GM23248 (cell line): Measurements from ENCODE around the gene C5. TPM values are rescaled to one million over a fixed set of nuclear protein-coding genes. Genes with fewer than 3 reads are reported as not detected.

Source experiments
- DNase-seq: peaks from one replicate; pipeline ENCODE4 v3.0.0-alpha.2; 2015
- H2AFZ ChIP-seq: fragments of 200-600 bp; sonication (generic); 2 replicates; pipeline ENCODE4 v1.6.1; 2016; ENCODE audit warnings: antibody characterized with exemption
- H3F3A ChIP-seq: fragments of 200-600 bp; sonication (generic); 2 replicates; pipeline ENCODE4 v1.6.1; 2016; ENCODE audit warnings: mild to moderate bottlenecking, antibody characterized with exemption, mixed run types; ENCODE audit not compliant: insufficient read depth
- H3K27ac ChIP-seq: fragments of 200-600 bp; sonication (generic); 2 replicates; pipeline ENCODE4 v1.5.1; 2016; ENCODE audit warnings: mild to moderate bottlenecking
- H3K27me3 ChIP-seq: fragments of 200-600 bp; sonication (generic); replicated peaks from 2 replicates; pipeline ENCODE4 v1.6.1; 2016; ENCODE audit warnings: mild to moderate bottlenecking; ENCODE audit not compliant: insufficient read depth
- H3K36me3 ChIP-seq: fragments of 200-600 bp; sonication (generic); 2 replicates; pipeline ENCODE4 v1.6.1; 2016; ENCODE audit warnings: low read depth, mild to moderate bottlenecking
- H3K4me1 ChIP-seq: fragments of 200-600 bp; sonication (generic); 2 replicates; pipeline ENCODE4 v1.6.1; 2016; ENCODE audit warnings: mild to moderate bottlenecking; ENCODE audit not compliant: insufficient read depth
- H3K4me2 ChIP-seq: fragments of 200-600 bp; sonication (generic); one replicate; pipeline ENCODE4 v1.6.1; 2016; ENCODE audit warnings: mild to moderate bottlenecking; ENCODE audit not compliant: unreplicated experiment
- H3K4me3 ChIP-seq: fragments of 200-600 bp; sonication (generic); 2 replicates; pipeline ENCODE4 v1.5.1; 2016; ENCODE audit warnings: mild to moderate bottlenecking
- H3K79me2 ChIP-seq: fragments of 200-600 bp; sonication (generic); 2 replicates; pipeline ENCODE4 v1.6.1; 2016; ENCODE audit warnings: mild to moderate bottlenecking; ENCODE audit not compliant: insufficient read depth
- H3K9ac ChIP-seq: fragments of 200-600 bp; sonication (generic); 2 replicates; pipeline ENCODE4 v1.6.1; 2016; ENCODE audit warnings: mild to moderate bottlenecking
- H3K9me2 ChIP-seq: fragments of 200-600 bp; sonication (generic); 2 replicates; pipeline ENCODE4 v1.6.1; 2016; ENCODE audit warnings: mixed run types, mild to moderate bottlenecking, moderate library complexity; ENCODE audit not compliant: insufficient read depth
- H3K9me3 ChIP-seq: fragments of 200-600 bp; sonication (generic); one replicate; pipeline ENCODE4 v1.6.1; 2017; ENCODE audit warnings: low read depth
- H4K20me1 ChIP-seq: fragments of 200-600 bp; sonication (generic); 2 replicates; pipeline ENCODE4 v1.6.0; 2016; ENCODE audit not compliant: insufficient read depth
- EZH2 ChIP-seq: fragments of 200-600 bp; sonication (generic); IDR thresholded peaks from 2 replicates; pipeline ENCODE4 v1.6.1; 2018; ENCODE audit warnings: antibody characterized with exemption, mild to moderate bottlenecking; ENCODE audit not compliant: insufficient read depth, poor library complexity, severe bottlenecking
- EZH2phosphoT487 ChIP-seq: fragments of 200-600 bp; sonication (generic); IDR thresholded peaks from 2 replicates; pipeline ENCODE4 v1.6.1; 2018; ENCODE audit warnings: antibody characterized with exemption, moderate library complexity, mild to moderate bottlenecking, low read depth; ENCODE audit not compliant: insufficient read depth
- WGBS, 2 experiments: methylation state at CpG; one replicate each; pipeline ENCODE4 v1.1.6; 2015 to 2017; ENCODE audit warnings: low lambda C conversion rate in 2 of 2, low coverage in 1 of 2; ENCODE audit errors: missing lambda C conversion rate in 2 of 2; 5-methylcytosine and 5-hydroxymethylcytosine counted together
- in situ Hi-C: fragments of 300-500 bp; cut with MboI; formaldehyde crosslinking; loops from 2 replicates; pipeline ENCODE4 v1.15.0; 2020
- polyA plus RNA-seq: library from polyadenylated mRNA; unstranded; fragments of >200 nt; fragmentation: Nextera tagmentation; extraction: Ambion mirVana; gene quantifications from 2 replicates; pipeline ENCODE4 v1.2.1, GENCODE V29; 2016
- total RNA-seq: library from RNA; depleted of rRNA; stranded (reverse); fragments of >200 nt; shearing (Covaris generic); gene quantifications from 2 replicates; pipeline ENCODE4 v1.2.3, GENCODE V29; 2014

The C5 gene
- total and polyA plus RNA-seq, 2 experiments from 2014 or later = 1.2 to 1.6 TPM

DNA sequence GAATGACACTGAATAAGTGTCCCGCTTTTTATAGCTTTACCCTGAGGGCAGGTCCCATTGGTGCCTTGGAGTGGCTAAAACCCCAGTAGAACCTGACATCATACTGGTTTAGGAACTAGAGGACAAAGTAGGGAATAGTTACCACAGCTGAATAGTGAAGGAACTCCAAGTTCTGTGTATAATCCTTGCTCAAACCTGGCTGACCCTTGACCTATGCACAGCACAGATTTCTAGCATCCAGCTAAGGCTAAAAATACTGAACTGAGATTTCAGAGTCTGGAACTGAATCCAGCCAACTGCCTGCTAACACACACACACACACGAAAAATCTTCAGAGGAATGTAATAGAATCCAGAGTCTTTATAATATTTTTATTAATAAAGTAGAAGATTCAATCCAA lies 50.8 kb downstream of the C5 start:
- no peak for DNase-seq
- H3K4me3 ChIP-seq = no peak overlapping the region
- no peaks in the 10 kb centered on the region for H3K9me2 ChIP-seq
- in situ Hi-C loops = no loop called here
- H3K4me1 ChIP-seq = no peaks in the 10 kb centered on the region
- no peak overlapping the region for H3K27ac ChIP-seq
- 72 to 75% methylated on average over 2 of the region's 2 CpGs for WGBS, 2 experiments
- H4K20me1 ChIP-seq = no peaks in the 10 kb centered on the region
- no peak for TF ChIP-seq EZH2phosphoT487
- TF ChIP-seq EZH2 = no peak
- H3K4me2 ChIP-seq = no peak overlapping the region
- H2AFZ ChIP-seq = no peak overlapping the region
- no peaks in the 10 kb centered on the region for H3F3A ChIP-seq
- H3K9me3 ChIP-seq = no peaks in the 10 kb centered on the region
- H3K9ac ChIP-seq = no peak overlapping the region
- no peaks in the 10 kb centered on the region for H3K79me2 ChIP-seq
- H3K36me3 ChIP-seq = no peaks in the 10 kb centered on the region
- no peaks in the 10 kb centered on the region for H3K27me3 ChIP-seq

DNA sequence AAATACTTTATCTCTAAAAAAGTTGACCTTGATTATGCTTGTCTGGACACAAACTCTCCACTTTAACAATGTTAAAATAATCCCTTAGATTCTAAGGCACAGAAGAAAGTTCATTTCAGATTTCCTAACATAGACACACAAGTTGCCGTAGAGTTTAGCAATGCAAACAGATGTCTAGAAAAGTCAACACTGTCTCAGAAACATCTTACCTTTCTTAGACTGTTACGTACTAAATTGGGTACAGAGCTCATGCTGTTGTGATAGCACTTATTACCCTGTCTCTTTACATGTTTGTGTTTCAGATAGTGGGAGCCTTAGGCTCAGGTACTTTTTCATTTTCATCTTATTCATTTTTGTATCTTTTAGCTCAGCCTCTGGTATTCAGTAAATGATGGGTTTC lies 52.0 kb downstream of the C5 start:
- no peak for DNase-seq
- Histone ChIP-seq H3K4me1 (no peaks in the 10 kb centered on the region), H3K9me3 (no peaks in the 10 kb centered on the region), H2AFZ (no peak overlapping the region), H3K9ac (no peak overlapping the region), H4K20me1 (no peaks in the 10 kb centered on the region), H3K4me2 (no peak overlapping the region), H3K4me3 (no peak overlapping the region), H3K27ac (no peak overlapping the region), H3K27me3 (no peaks in the 10 kb centered on the region), H3K9me2 (no peaks in the 10 kb centered on the region), H3K79me2 (no peaks in the 10 kb centered on the region), H3F3A (no peaks in the 10 kb centered on the region), H3K36me3 (no peaks in the 10 kb centered on the region)
- no peak for TF ChIP-seq EZH2phosphoT487
- TF ChIP-seq EZH2 = no peak
- 95 to 100% methylated on average over 2 of the region's 2 CpGs for WGBS, 2 experiments
- in situ Hi-C loops = no loop called here

DNA sequence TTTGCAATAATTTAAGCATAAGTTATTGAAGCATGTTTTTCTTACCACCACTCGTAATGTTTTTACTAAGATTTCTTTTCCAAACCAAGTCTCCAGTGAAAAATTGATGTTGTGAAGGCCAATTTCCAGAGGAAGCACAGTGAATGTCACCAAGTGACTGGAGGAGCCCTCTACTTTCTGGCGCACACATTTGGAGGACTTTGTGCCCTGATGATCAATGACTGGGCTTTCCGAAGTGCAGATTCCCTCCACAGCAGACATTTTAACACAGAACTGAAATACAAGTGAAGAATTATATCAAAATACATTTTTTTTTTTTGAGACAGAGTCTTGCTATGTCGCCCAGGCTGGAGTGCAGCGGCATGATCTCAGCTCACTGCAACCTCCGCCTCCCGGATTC lies 52.6 kb downstream of the C5 start:
- no peak overlapping the region for H3K27ac ChIP-seq
- H3K9ac ChIP-seq = no peak overlapping the region
- no peak for DNase-seq
- WGBS, 2 experiments = 91 to 92% methylated on average over 7 of the region's 7 CpGs
- no peak overlapping the region for H3K4me2 ChIP-seq
- no peaks in the 10 kb centered on the region for H3K27me3 ChIP-seq
- H4K20me1 ChIP-seq = no peaks in the 10 kb centered on the region
- H3F3A ChIP-seq = no peaks in the 10 kb centered on the region
- H3K4me3 ChIP-seq = no peak overlapping the region
- H3K79me2 ChIP-seq = no peaks in the 10 kb centered on the region
- H3K9me3 ChIP-seq = no peaks in the 10 kb centered on the region
- H3K36me3 ChIP-seq = no peaks in the 10 kb centered on the region
- H3K4me1 ChIP-seq = no peaks in the 10 kb centered on the region
- in situ Hi-C loops = no loop called here
- H3K9me2 ChIP-seq = no peaks in the 10 kb centered on the region
- no peak for TF ChIP-seq EZH2phosphoT487
- TF ChIP-seq EZH2 = no peak
- no peak overlapping the region for H2AFZ ChIP-seq

DNA sequence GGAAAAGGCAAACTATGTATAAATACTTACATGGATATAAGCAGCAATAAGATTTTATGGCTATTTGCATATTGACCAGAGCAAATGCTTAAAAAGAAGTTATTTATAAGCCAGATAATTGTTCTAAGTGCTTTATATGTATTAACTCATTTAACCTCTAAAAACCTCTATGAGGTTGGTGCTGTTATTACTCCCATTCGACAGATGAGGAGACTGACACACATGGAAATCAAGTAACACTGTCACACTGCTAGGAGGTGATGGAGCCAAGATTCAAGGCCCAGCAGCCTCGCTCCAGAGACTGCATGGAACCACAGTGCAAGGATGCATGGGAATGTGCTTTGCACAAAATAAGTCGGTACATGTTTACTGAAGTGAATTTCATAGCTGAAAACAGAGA lies 53.7 kb downstream of the C5 start:
- in situ Hi-C loops = no loop called here
- H3K9ac ChIP-seq = no peak overlapping the region

DNA sequence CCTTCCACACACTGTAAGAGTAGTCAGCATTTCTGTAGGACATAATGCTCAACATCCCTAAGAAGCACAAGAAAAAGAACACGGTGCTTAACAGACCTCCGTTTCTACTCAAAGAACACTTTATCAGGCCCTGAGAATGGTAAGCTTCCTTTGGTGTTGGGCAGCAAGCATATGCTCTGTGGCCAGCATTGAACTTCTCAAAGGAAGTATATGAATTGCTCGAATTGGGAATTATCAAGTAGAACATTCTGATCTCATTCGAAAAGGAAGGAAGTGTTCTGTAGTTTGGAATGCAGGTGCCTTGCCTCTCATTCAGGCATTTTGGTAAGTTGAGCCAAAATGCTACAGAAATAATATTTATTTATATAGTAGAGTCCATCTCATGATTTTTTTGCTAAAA lies 61.0 kb downstream of the C5 start:
- Histone ChIP-seq H3F3A (no peaks in the 10 kb centered on the region; the same call in 1 of the 2 replicates), H3K4me3 (no peak overlapping the region), H4K20me1 (no peaks in the 10 kb centered on the region), H3K4me1 (peaks cover 3% of the 10 kb centered on the region; the same call in 1 of the 2 replicates), H3K79me2 (no peaks in the 10 kb centered on the region), H3K27ac (no peak overlapping the region), H3K9me3 (no peaks in the 10 kb centered on the region), H3K36me3 (no peaks in the 10 kb centered on the region), H3K9ac (no peak overlapping the region), H3K27me3 (no peaks in the 10 kb centered on the region), H3K4me2 (no peak overlapping the region), H3K9me2 (no peaks in the 10 kb centered on the region), H2AFZ (no peak overlapping the region)
- in situ Hi-C loops = loop anchor here (5.0 kb wide), 1 partner anchor 78 kb away; no protein-coding TSS in a partner anchor
- 95% methylated on average over 4 of the region's 4 CpGs for WGBS, 2 experiments
- no peak for DNase-seq
- no peak for TF ChIP-seq EZH2phosphoT487

More for the DNA sequence above, 53.7 kb downstream of the C5 start:
- no peaks in the 10 kb centered on the region for H3K36me3 ChIP-seq
- WGBS, 2 experiments = 62 to 74% methylated on average over 3 of the region's 3 CpGs
- no peak overlapping the region for H3K4me3 ChIP-seq
- H2AFZ ChIP-seq = no peak overlapping the region
- no peak overlapping the region for H3K27ac ChIP-seq
- H3K27me3 ChIP-seq = no peaks in the 10 kb centered on the region
- H3K79me2 ChIP-seq = no peaks in the 10 kb centered on the region
- no peaks in the 10 kb centered on the region for H3K9me2 ChIP-seq
- TF ChIP-seq EZH2phosphoT487 = no peak
- TF ChIP-seq EZH2 = no peak
- H4K20me1 ChIP-seq = no peaks in the 10 kb centered on the region
- H3K9me3 ChIP-seq = no peaks in the 10 kb centered on the region
- no peak overlapping the region for H3K4me2 ChIP-seq
- no peaks in the 10 kb centered on the region; the same call in 1 of the 2 replicates for H3F3A ChIP-seq
- H3K4me1 ChIP-seq = no peaks in the 10 kb centered on the region
- no peak for DNase-seq
